HG03064 (cell line): ENCODE results near the gene UNC93B1.
A peak's percentile ranks its signal among the peaks of the same experiment; 100 is the strongest.
"Not testable (repeated sequence)": the region's sequence is repeated elsewhere in the genome, so short reads cannot be mapped to it uniquely, and the experiment has no call there.

Experiments
- ATAC-seq: cut with Tn5 transposase; IDR thresholded peaks from one replicate; pipeline ENCODE4 v1.9.1; 2021; ENCODE audit warnings: low read depth; ENCODE audit not compliant: unreplicated experiment

The UNC93B1 gene

GRCh38 chr11:68010090-68011041, 6.5 kb upstream of the UNC93B1 start, which contains the start of gene ALDH3B1:
TSS of gene ALDH3B1 (plus strand) at chr11:68010327. CDS start at chr11:68015298, 4,971 bp downstream.
- ATAC-seq = no peak

- ATAC-seq = no peak
Measured at GRCh38 chr11:68009391-68010089, 5.6 kb upstream of the UNC93B1 start.

DNA sequence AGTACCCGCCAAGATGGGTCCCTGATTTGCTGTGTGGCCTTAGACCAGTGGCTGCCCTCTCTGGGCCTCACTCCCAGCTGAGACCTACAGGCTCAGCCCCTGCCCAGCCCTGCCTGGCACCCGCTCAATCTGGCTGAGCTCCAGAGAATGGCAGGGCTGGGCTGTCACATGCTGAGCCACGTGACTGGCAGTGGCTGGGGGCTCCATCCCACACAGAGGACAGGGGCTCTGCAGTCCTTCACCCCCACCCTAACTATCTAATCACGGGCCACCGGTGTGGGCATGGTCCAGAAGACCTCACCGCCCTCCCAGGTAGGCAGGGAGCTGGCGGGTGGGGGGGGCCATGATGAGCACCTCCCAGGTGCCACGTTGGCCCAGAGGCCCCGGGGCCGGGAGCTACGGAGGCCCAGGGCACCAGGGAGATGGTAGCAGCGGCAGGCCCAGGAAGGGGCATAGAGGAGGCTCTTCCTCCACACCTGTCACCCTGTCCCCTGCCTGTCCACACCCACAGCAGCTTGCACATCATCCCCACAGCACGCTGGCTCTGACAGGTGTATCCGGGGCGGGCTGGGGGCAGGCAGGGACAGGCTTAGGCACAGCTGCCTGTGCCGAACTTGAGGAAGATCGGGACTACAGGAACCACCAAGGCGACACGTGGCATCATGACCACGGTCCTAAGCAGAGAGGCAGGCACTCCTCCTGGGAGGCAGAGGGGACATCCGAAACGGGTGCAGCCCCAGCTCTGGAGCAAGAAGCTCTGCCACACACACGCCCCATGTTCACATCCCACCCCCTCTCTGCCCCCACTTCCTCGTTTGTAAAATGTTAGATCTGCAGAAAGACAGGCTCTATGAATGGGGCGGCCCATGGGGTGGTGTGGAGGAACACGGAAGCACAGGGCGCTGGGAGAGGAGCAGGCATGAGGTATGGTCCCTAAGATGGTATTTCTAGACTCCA, 4.8 kb upstream of the UNC93B1 start:
- ATAC-seq = no peak

DNA sequence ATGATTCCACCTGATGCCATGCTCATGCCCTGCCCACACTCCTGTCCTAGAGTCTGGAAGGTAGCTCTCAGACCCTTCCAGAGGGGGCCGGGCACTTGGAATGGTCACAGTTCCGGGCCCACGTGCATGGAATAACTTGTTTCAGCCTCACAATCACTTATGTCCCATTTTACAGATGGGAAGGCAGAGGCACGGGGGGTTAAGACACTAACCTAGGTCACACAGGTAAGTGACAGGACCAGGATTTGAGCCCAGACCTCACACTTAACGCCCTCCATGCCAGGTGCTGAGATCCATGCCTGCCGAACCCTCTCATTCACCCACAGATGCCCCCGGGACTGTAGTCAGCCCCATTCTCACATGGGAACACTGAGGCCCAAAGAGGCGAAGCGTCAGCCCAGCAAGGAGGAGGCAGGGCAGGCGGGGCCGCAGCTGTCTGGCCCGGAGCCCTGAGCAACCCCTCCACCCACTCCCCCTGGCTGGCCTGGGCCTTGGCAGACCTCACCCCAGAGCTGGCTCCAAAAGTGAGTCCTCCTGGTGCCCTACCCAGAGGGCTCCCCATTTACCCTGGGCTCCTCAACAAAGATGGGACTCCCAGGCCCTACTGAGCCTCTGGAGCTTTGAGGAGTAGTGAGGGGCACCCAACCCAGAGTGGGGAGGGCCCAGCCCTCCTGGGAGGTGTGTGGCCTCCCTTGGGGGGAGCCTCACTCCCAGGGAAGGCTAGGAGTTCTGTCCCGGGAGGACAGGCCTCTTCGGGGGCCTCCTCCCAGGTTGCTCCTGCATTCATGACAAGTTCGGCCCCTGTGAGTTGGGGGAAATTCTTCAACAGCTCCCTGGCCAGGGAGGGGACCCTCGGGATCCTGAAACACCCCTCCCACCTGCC, 3.8 kb upstream of the UNC93B1 start:
- ATAC-seq = no peak

GRCh38 chr11:68006606-68007166, 2.8 kb upstream of the UNC93B1 start:
- ATAC-seq = no peak

DNA sequence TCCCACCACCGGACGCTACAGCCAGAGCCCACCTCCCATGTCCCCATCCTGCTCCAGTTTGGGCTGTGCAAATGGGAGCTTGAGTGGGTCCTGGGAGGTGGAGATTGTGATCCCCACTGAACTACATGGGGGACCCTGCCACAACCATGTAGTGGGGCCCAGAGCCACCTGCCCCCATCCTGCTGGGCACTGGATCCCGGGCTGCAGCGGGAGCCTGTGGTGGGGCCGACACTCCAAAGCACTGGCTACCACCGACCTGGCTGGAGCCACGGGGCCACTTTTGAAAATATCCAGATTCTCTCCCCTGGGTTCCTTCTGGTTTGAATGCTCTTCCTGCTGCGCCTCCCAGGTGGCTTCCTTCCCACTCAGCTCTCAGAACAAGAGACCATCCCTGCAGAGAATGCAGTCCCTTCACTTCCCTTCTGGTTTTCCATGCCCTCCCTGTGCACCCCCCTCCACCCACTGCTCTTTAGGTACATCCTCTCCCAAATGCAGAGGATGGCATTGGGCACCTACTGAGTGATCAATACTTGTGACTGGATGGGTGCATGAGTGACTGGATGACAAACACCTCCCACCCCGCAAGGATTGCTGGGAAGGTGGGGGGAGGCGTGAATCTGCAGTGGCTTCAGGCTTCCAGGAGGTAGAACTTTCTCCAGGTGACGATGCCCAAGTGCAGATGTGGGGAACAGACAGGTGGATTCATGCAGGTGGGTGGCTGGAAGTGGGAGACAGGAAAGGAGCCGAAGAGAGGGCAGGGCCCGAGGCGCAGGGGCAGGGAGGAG, 846 bp upstream of the UNC93B1 start:
- no peak for ATAC-seq

- ATAC-seq = peak; percentile 45
Measured at GRCh38 chr11:68002938-68003845, 705 bp downstream of the UNC93B1 start.

DNA sequence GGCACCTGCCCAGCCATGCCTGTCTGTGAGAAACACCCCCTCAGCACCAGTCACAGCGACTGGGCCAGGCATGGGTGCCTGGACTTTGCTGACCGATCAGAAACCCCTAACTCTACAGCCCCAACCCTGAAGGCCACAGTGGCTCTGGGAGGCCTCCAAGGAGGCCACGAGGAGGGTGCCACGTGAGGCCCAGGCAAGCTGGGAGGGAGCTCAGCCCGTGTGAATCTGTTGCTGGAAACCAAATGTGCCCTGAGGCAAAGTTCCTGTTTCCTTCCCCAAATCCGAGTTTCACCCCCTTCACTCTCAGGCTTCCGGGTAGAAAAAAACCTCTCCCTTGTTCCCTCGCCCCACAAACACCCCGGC, 1.3 kb downstream of the UNC93B1 start:
- ATAC-seq = no peak

DNA sequence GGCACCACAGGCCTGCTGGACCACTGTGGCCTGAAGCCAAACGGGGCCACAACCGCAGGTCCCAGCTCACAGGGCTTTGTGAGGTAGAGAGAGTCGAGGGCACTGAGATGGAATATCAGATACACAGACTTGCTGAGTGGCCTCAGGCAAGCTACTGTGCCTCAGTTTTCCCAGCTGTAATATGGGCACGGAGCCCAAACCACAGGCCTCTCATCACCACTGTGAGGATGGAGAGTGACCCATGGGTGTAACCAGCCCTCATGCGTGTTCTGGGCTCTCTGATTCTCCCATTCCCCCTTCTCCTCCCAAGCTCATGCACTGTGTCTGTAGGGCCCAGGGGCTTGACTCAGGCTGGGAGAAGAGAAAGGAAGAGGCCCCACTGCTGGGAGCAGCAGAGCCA, 4.2 kb downstream of the UNC93B1 start:
- no peak for ATAC-seq

- ATAC-seq = no peak
Measured at GRCh38 chr11:67999201-67999629, 4.7 kb downstream of the UNC93B1 start.

- no peak for ATAC-seq
Measured at GRCh38 chr11:67998150-67999045, 5.5 kb downstream of the UNC93B1 start.

- no peak for ATAC-seq
Measured at GRCh38 chr11:67997475-67997921, 6.4 kb downstream of the UNC93B1 start.

DNA sequence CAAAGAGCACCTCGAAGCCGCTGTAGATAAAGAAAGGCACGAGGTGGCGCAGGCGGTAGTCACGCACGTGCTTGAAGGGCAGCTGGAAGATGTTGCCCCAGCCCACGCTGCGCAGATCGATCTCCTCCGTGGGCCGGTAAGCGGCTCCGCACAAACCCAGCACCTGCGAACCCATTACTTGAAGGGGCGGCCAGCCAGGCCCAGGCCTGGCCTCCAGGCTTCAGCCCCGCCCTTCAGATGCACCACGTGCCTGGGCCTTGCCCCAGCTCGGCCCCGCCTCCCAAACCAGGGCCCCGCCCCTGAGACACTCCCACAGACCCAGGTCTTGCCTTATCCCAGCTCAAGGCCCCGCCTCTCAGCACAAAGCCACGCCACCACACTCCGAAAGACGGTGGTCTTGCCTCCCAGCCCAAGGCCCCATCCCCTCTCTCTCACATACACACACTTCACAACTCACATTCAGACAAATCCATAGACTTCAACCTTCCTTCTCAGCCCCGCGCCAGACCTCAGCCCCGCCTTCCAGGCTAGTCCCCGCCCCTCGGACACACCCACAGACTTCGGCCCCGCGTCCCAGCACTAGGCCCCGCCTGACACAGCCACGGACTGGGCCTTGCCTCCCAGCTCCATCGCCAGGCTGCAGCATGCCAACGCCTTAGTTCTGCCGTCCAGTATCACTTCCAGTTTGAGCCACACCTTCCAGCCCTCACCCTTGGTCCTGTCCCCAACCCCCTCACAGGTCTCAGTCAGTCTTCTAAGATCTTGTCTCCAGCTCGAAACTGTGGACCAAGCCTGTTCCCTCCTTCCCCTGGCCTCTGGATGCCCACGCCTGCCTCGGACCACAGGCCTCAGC, 7.0 kb downstream of the UNC93B1 start:
- no peak for ATAC-seq

DNA sequence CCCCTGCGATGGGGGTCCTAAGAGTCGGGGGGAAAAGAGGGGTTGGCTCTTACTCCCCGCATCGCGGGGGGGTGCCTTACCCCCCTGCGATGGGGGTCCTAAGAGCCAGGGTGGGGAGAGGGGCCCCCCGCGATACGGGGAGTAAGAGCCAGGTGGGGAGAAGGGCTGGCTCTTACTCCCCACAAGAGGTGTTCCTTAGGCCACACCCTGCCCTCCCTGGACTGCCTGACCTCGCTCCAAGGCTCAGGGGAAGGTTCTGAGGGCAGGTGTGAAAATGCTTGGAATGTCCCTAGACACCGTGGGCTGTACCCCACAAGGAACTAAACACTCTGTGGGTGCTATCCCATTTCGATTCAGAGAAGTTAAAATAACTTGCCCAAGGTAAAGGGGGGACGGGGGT, 7.8 kb downstream of the UNC93B1 start:
- no peak for ATAC-seq

GRCh38 chr11:67995579-67995978, 8.3 kb downstream of the UNC93B1 start:
- ATAC-seq = not testable (repeated sequence)
